ENCODE measurements around the gene C6orf47. TPM values are rescaled to one million over a fixed set of nuclear protein-coding genes. Genes with fewer than 3 reads are reported as not detected.
A peak's percentile ranks its signal among the peaks of the same experiment; 100 is the strongest.

Gene C6orf47
- total RNA-seq, 1 experiment from 2014 or later = 19.4 TPM

DNA sequence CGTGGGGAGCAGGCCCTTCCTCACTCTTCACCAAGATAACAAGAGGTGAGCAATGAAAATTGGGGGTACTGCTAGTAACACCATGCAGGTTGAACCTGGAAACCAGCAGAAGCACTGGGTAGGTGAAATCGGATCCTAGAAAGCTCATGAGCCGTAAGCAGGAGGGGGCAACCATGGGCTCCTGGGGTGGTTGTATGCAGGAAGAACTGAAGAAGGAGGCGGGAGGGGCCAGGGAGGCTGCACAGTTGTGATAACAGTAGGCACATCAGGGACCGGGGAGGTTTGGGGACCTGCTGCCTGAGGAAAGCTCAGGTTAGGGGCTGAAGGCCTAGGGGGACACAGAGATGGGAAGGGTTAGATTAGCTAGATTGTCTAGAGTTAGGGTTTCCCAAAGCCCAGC is 25.9 kb upstream of the C6orf47 start:
- POLR2A ChIA-PET = no interaction called here
- H3K36me3 Mint-ChIP-seq (ENCODE audit: insufficient read depth, unreplicated experiment) = peaks cover 49% of the 10 kb centered on the region
- H3K4me3 Mint-ChIP-seq (ENCODE audit: unreplicated experiment) = no peak overlapping the region

DNA sequence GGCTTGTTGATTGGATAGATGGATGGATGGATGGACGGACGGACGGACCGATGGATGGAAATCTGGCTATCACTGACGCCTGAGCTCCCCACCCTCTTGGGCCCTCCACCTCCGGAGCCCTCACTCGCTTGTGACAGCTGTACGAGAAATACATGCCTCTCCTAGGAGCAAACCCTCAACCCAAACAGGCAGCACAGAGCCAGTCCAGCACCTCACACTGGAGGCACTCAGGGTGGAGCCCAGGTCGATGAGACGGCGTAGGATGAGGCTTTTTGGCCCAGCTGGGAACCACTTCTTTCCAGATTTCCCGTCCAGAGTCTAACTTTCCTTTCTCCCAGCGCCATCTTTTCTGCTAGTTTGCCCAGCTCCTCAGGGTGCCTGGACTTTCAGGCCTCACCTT is 23.0 kb upstream of the C6orf47 start:
- Mint-ChIP-seq H3K27ac (ENCODE audit: unreplicated experiment) (peak overlapping the region; percentile 94), H3K4me1 (ENCODE audit: low read depth, unreplicated experiment) (peaks cover 17% of the 10 kb centered on the region), H3K4me3 (ENCODE audit: unreplicated experiment) (peak overlapping the region; percentile 76), H3K36me3 (ENCODE audit: insufficient read depth, unreplicated experiment) (peaks cover 28% of the 10 kb centered on the region), H3K9me3 (ENCODE audit: unreplicated experiment) (no peaks in the 10 kb centered on the region), H3K27me3 (ENCODE audit: insufficient read depth, unreplicated experiment) (no peaks in the 10 kb centered on the region)
- ChIA-PET CTCF (interaction anchor here (2.2 kb wide), 1 partner anchor 86 kb away, joined by 6 read pairs; no protein-coding TSS in a partner anchor), POLR2A (no interaction called here)
- intact Hi-C loops (cut with micrococcal nuclease; ENCODE audit: unreplicated experiment) = no loop called here
- no peaks in the 10 kb centered on the region for H3K27me3 ChIP-seq (replicated peaks; ENCODE audit: control insufficient read depth, insufficient read depth, low read length)
- H3K36me3 ChIP-seq (ENCODE audit: control insufficient read depth, insufficient read depth, low read length) = 0 out of 2 replicates have a peak, but pooled peaks cover 1% of the 10 kb centered on the region
- DNase-seq = no peak
- TF ChIP-seq, protein P1, sequence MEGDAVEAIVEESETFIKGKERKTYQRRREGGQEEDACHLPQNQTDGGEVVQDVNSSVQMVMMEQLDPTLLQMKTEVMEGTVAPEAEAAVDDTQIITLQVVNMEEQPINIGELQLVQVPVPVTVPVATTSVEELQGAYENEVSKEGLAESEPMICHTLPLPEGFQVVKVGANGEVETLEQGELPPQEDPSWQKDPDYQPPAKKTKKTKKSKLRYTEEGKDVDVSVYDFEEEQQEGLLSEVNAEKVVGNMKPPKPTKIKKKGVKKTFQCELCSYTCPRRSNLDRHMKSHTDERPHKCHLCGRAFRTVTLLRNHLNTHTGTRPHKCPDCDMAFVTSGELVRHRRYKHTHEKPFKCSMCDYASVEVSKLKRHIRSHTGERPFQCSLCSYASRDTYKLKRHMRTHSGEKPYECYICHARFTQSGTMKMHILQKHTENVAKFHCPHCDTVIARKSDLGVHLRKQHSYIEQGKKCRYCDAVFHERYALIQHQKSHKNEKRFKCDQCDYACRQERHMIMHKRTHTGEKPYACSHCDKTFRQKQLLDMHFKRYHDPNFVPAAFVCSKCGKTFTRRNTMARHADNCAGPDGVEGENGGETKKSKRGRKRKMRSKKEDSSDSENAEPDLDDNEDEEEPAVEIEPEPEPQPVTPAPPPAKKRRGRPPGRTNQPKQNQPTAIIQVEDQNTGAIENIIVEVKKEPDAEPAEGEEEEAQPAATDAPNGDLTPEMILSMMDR (IDR thresholded peaks at IDR 0.05; ENCODE audit: insufficient read depth in 1 of 2, low read depth in 1 of 2, low read length in 1 of 2, severe bottlenecking in 1 of 2, unreplicated experiment in 1 of 2) = no peak
- peaks cover 26% of the 10 kb centered on the region for H3K4me1 ChIP-seq
- H3K4me3 ChIP-seq (ENCODE audit: low read depth, low read length) = no peak overlapping the region
- H3K9me3 ChIP-seq = no peaks in the 10 kb centered on the region
- no TSS peak for BruUV-seq (replicated peaks)

More for the DNA sequence above, 25.9 kb upstream of the C6orf47 start:
- no TSS peak for BruUV-seq (replicated peaks)
- CTCF ChIA-PET = no interaction called here
- Mint-ChIP-seq H3K4me1 (ENCODE audit: low read depth, unreplicated experiment) (peaks cover 28% of the 10 kb centered on the region), H3K27ac (ENCODE audit: unreplicated experiment) (no peak overlapping the region), H3K9me3 (ENCODE audit: unreplicated experiment) (no peaks in the 10 kb centered on the region), H3K27me3 (ENCODE audit: insufficient read depth, unreplicated experiment) (no peaks in the 10 kb centered on the region)
- H3K4me3 ChIP-seq (ENCODE audit: low read depth, low read length) = no peak overlapping the region
- H3K9me3 ChIP-seq = no peaks in the 10 kb centered on the region
- peaks cover 48% of the 10 kb centered on the region for H3K4me1 ChIP-seq
- TF ChIP-seq, protein P1 (IDR thresholded peaks at IDR 0.05; ENCODE audit: insufficient read depth in 1 of 2, low read depth in 1 of 2, low read length in 1 of 2, severe bottlenecking in 1 of 2, unreplicated experiment in 1 of 2) = no peak
- no peaks in the 10 kb centered on the region for H3K27me3 ChIP-seq (replicated peaks; ENCODE audit: control insufficient read depth, insufficient read depth, low read length)
- no peak for DNase-seq
- intact Hi-C loops (cut with micrococcal nuclease; ENCODE audit: unreplicated experiment) = no loop called here
- H3K36me3 ChIP-seq (ENCODE audit: control insufficient read depth, insufficient read depth, low read length) = peaks cover 3% of the 10 kb centered on the region; the same call in 1 of the 2 replicates

DNA sequence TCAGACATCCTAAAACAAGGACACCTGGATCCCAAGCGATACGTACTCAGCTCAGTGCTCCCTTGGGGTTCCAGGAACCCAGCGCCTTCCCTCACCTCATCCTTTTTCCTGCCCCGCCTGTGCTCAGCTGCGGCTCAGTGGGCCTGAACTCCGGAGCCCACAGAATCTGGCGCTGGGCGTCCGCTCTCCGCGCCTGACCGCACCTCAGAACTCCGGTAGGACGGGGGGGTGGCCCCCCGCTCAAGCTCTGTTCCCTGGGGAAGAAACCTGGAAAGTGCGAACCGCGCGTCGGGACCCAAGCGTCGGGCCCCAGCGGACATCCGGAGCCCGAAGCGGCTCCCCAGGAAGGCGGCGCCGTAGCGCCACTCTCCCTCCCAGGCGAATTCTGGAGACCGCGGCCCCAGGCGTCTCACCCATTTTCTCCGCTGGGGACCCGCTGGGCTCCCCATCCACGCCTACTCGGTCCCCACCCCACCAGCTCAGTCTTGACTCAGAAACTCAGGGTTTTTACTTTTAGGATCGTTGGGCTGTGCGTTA is 20.6 kb upstream of the C6orf47 start:
- H3K9me3 ChIP-seq = no peaks in the 10 kb centered on the region
- Mint-ChIP-seq H3K27ac (ENCODE audit: unreplicated experiment) (peak overlapping the region; percentile 54), H3K4me3 (ENCODE audit: unreplicated experiment) (peak overlapping the region; percentile 76), H3K27me3 (ENCODE audit: insufficient read depth, unreplicated experiment) (no peaks in the 10 kb centered on the region), H3K9me3 (ENCODE audit: unreplicated experiment) (no peaks in the 10 kb centered on the region), H3K36me3 (ENCODE audit: insufficient read depth, unreplicated experiment) (peaks cover 22% of the 10 kb centered on the region), H3K4me1 (ENCODE audit: low read depth, unreplicated experiment) (peaks cover 17% of the 10 kb centered on the region)
- no peaks in the 10 kb centered on the region for H3K36me3 ChIP-seq (ENCODE audit: control insufficient read depth, insufficient read depth, low read length)
- no peaks in the 10 kb centered on the region for H3K27me3 ChIP-seq (replicated peaks; ENCODE audit: control insufficient read depth, insufficient read depth, low read length)
- POLR2A ChIA-PET = interaction anchor here (1.0 kb wide), 2 partner anchors 56 to 134 kb away, joined by 3 read pairs; partner anchors contain the start of gene HSPA1L
- H3K4me3 ChIP-seq (ENCODE audit: low read depth, low read length) = peak overlapping the region; percentile 49
- BruUV-seq (replicated peaks) = no TSS peak
- intact Hi-C loops (cut with micrococcal nuclease; ENCODE audit: unreplicated experiment) = loop anchor here (2.0 kb wide), 1 partner anchor 22 kb away; the partner anchor contains the start of gene ABHD16A
- peak; percentile 59 to 69 for DNase-seq
- TF ChIP-seq, protein P1 (IDR thresholded peaks at IDR 0.05; ENCODE audit: insufficient read depth in 1 of 2, low read depth in 1 of 2, low read length in 1 of 2, severe bottlenecking in 1 of 2, unreplicated experiment in 1 of 2) = peak in 1 of 2 experiments; percentile 12
- H3K4me1 ChIP-seq = peaks cover 25% of the 10 kb centered on the region
- CTCF ChIA-PET = interaction anchor here (0.6 to 2.3 kb wide), 17 partner anchors 9 to 183 kb away, joined by 3 to 18 read pairs (median 5); partner anchors contain the start of genes CLIC1, CSNK2B, HSPA1B and LY6G6D

All from Caco-2 (cell line).